Vagina (tissue), 2 donors: ENCODE results near the gene GPR158. TPM values are rescaled to one million over a fixed set of nuclear protein-coding genes. Genes with fewer than 3 reads are reported as not detected.

Experiments
- DNase-seq, 2 donors: peaks; one replicate each; pipeline ENCODE4 v3.0.0-alpha.2; 2017; ENCODE audit errors: extremely low spot score in 2 of 2
- H3K27ac ChIP-seq: fragments of 200-600 bp; sonication (generic); one replicate; pipeline ENCODE4 v1.5.1; 2019
- H3K27me3 ChIP-seq: fragments of 200-600 bp; sonication (generic); one replicate; pipeline ENCODE4 v1.5.1; 2019
- H3K36me3 ChIP-seq, 2 donors: fragments of 200-600 bp; sonication (generic); one replicate each; pipeline ENCODE4 v1.5.1; 2017 to 2019
- H3K4me1 ChIP-seq: fragments of 200-600 bp; sonication (generic); one replicate; pipeline ENCODE4 v1.5.1; 2019
- H3K4me3 ChIP-seq, 2 donors: fragments of 200-600 bp; sonication (generic); 1 replicate in 1 of 2; 2 replicates in 1 of 2; pipeline ENCODE4 v1.5.1; 2016 to 2019
- H3K9me3 ChIP-seq: fragments of 200-600 bp; sonication (generic); one replicate; pipeline ENCODE4 v1.5.1; 2019
- POLR2A ChIP-seq, 2 donors: fragments of 450-650 bp; IDR thresholded peaks; one replicate each; pipeline ENCODE4 v1.6.1; 2017; ENCODE audit warnings: antibody characterized with exemption in 2 of 2, mild to moderate bottlenecking in 2 of 2, moderate library complexity in 2 of 2
- POLR2AphosphoS5 ChIP-seq, 2 donors: sonication (generic); formaldehyde crosslinking; IDR thresholded peaks; one replicate each; pipeline ENCODE4 v1.9.0; 2017; ENCODE audit warnings: antibody characterized with exemption in 2 of 2, mild to moderate bottlenecking in 2 of 2, low read depth in 1 of 2; ENCODE audit not compliant: insufficient read depth in 1 of 2
- intact Hi-C: fragments of 100-400 bp; cut with DNase I; formaldehyde crosslinking; loops from one replicate; pipeline ENCODE4 v1.15.1; 2023
- total RNA-seq: library from RNA; depleted of rRNA; stranded (reverse); fragments of >200 nt; gene quantifications from one replicate; pipeline ENCODE4 v1.2.3, GENCODE V29; 2016
- TF ChIP-seq, protein P1 (sequence below), 3 experiments: fragments of 450-650 bp in 2 of 3; fragments of 200-600 bp in 1 of 3; sonication (generic) in 1 of 3; IDR thresholded peaks; one replicate each; pipeline ENCODE4 v1.5.1; 2017 to 2019; ENCODE audit warnings: antibody characterized with exemption in 3 of 3, mild to moderate bottlenecking in 2 of 3, moderate library complexity in 2 of 3

Gene GPR158
- total RNA-seq, 1 donor from 2014 or later: 0.49 TPM

DNA sequence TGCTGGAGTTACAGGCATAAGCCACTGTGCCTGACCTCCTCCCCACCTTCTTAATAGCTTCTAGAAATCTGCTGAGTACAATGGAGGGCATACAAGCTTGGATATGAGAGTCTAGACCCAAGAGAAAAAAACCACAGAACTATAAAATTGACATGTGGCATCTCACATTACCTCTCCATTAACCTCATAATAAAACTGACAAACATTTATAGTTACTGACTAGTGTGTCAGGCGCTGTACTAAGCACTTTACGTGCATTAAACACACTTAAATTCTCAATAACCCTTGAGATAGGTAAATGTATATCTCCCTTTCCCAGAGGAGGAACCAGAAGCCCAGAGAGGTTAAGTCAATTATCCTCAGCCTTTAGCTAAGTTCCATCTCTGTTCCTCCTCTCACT, 458.7 kb downstream of the GPR158 start:
- Histone ChIP-seq H3K27ac (no peak overlapping the region), H3K27me3 (no peaks in the 10 kb centered on the region), H3K4me1 (no peaks in the 10 kb centered on the region), H3K4me3 (no peak overlapping the region), H3K9me3 (no peaks in the 10 kb centered on the region), H3K36me3 (no peaks in the 10 kb centered on the region)
- no peak for DNase-seq
- intact Hi-C loops: no loop called here
- TF ChIP-seq POLR2AphosphoS5 (IDR thresholded peaks at IDR 0.05; ENCODE audit: insufficient read depth in 1 of 2, low read depth in 1 of 2) (no peak), POLR2A (IDR thresholded peaks at IDR 0.05) (no peak)
- TF ChIP-seq, protein P1, sequence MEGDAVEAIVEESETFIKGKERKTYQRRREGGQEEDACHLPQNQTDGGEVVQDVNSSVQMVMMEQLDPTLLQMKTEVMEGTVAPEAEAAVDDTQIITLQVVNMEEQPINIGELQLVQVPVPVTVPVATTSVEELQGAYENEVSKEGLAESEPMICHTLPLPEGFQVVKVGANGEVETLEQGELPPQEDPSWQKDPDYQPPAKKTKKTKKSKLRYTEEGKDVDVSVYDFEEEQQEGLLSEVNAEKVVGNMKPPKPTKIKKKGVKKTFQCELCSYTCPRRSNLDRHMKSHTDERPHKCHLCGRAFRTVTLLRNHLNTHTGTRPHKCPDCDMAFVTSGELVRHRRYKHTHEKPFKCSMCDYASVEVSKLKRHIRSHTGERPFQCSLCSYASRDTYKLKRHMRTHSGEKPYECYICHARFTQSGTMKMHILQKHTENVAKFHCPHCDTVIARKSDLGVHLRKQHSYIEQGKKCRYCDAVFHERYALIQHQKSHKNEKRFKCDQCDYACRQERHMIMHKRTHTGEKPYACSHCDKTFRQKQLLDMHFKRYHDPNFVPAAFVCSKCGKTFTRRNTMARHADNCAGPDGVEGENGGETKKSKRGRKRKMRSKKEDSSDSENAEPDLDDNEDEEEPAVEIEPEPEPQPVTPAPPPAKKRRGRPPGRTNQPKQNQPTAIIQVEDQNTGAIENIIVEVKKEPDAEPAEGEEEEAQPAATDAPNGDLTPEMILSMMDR (IDR thresholded peaks at IDR 0.05): no peak

DNA sequence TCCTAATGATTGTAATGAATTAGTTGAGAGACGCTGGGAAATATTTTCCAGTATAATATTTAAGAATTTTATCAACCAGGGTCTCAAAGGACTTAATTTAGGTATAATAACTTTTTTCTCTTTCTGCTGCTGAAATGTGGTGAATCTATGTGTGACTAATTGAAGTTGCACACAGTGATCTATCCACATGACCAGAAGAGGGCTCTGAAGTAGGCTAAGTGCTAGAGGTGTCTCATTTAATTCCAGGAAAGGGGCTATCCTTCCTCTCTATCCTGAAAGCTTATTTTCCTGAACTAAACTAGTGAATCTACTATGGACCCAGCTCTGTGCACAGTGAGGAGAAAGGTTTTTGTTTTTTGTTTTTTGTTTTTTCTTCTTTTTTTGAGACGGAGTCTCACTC, 464.8 kb downstream of the GPR158 start:
- intact Hi-C loops: no loop called here

DNA sequence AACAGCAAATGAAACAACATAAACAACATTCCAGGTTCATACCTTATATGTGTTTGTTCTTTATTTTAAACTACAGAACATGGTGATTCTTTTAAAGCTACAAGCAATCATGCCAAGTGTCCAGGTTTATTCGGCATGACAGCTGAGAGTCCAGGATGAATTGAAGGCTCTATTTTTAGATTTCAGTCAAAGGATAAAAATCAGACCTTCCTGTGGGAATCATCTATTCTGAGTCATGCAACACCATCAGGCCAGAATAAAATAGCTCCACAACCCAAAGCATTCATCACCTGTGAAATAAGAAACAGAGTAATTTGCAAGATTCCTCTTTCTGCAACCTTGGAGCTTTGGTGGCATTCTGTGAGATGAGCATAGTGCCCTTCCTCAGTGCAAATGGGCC, 466.8 kb downstream of the GPR158 start:
- TF ChIP-seq, protein P1 (IDR thresholded peaks at IDR 0.05): no peak
- no peak for TF ChIP-seq POLR2A (IDR thresholded peaks at IDR 0.05)

More for the DNA sequence above, 464.8 kb downstream of the GPR158 start:
- Histone ChIP-seq H3K27me3 (no peaks in the 10 kb centered on the region), H3K36me3 (no peaks in the 10 kb centered on the region), H3K4me1 (no peaks in the 10 kb centered on the region), H3K4me3 (no peak overlapping the region), H3K27ac (no peak overlapping the region), H3K9me3 (no peaks in the 10 kb centered on the region)
- no peak for TF ChIP-seq POLR2AphosphoS5 (IDR thresholded peaks at IDR 0.05; ENCODE audit: insufficient read depth in 1 of 2, low read depth in 1 of 2)
- TF ChIP-seq POLR2A (IDR thresholded peaks at IDR 0.05): no peak
- TF ChIP-seq, protein P1 (IDR thresholded peaks at IDR 0.05): no peak
- DNase-seq: no peak

DNA sequence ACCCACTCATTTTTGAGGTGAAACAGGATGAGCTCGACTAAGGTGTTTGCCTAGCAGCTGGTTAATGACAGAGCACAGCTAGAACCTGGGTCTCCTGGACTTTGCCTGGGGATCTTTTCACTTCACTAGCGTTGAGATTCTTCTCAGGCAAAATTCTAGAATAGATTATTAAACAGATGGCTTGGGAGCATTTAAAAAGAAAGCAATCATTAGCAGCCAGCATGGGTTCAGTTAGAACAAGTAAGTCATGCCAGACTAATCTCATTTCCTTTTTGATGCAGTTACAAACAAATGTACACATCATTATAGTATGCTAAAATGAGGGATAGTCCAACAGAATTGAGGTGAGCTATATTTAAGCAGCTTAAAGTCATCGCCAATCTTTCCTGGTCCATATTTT, 467.9 kb downstream of the GPR158 start:
- DNase-seq: no peak
- H3K4me3 ChIP-seq: no peak overlapping the region
- no peaks in the 10 kb centered on the region for H3K36me3 ChIP-seq
- no peaks in the 10 kb centered on the region for H3K9me3 ChIP-seq
- no peak for TF ChIP-seq POLR2A (IDR thresholded peaks at IDR 0.05)
- no peaks in the 10 kb centered on the region for H3K4me1 ChIP-seq
- intact Hi-C loops: no loop called here
- no peaks in the 10 kb centered on the region for H3K27me3 ChIP-seq
- no peak overlapping the region for H3K27ac ChIP-seq

More for the DNA sequence above, 466.8 kb downstream of the GPR158 start:
- Histone ChIP-seq H3K9me3 (no peaks in the 10 kb centered on the region), H3K27me3 (no peaks in the 10 kb centered on the region), H3K36me3 (no peaks in the 10 kb centered on the region), H3K27ac (no peak overlapping the region), H3K4me3 (no peak overlapping the region), H3K4me1 (no peaks in the 10 kb centered on the region)
- DNase-seq: no peak
- intact Hi-C loops: no loop called here

DNA sequence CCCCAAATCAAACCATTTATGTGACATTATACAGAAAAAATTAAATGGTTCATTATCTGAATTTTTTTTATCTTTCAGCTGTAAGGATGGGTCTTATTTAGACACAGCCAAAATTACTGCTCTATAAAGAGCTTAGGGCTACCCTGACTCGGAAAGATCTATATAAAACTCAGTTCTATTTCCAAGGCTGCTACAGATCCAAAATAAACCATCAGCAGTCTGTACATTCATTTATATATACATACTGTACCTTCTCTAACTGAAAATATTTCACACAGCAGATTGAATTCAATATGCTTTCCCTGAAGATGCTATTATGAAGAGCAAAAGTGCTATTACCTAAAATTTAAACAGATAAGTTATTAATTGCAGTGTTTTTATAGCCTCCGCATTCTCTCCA, 471.6 kb downstream of the GPR158 start:
- no peaks in the 10 kb centered on the region for H3K4me1 ChIP-seq
- no peak overlapping the region for H3K4me3 ChIP-seq
- H3K27ac ChIP-seq: no peak overlapping the region
- TF ChIP-seq POLR2AphosphoS5 (IDR thresholded peaks at IDR 0.05; ENCODE audit: insufficient read depth in 1 of 2, low read depth in 1 of 2): no peak
- no peak for TF ChIP-seq POLR2A (IDR thresholded peaks at IDR 0.05)
- TF ChIP-seq, protein P1 (IDR thresholded peaks at IDR 0.05): no peak
- H3K9me3 ChIP-seq: no peaks in the 10 kb centered on the region
- H3K27me3 ChIP-seq: no peaks in the 10 kb centered on the region
- no peaks in the 10 kb centered on the region for H3K36me3 ChIP-seq
- intact Hi-C loops: no loop called here
- no peak for DNase-seq

DNA sequence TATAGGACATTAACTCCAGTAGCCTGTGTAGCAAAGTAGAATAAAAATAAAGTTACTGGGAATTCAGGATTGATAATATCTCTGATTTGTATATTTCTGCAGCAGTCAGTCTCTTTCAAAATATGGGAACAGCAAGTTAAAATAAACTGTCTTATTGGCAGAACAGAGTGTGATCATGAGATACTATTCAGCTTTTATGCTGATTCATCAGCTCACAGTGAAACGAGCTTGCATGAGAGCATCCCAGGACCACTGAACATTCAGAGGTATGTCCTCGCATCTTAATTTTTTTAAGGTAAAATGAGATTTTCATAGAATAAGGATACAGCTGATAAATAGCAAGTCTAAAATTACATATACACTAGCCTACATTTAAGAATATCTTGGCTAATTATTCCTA, 476.7 kb downstream of the GPR158 start:
- no peak overlapping the region for H3K27ac ChIP-seq
- H3K27me3 ChIP-seq: no peaks in the 10 kb centered on the region
- TF ChIP-seq, protein P1 (IDR thresholded peaks at IDR 0.05): no peak
- TF ChIP-seq POLR2A (IDR thresholded peaks at IDR 0.05): no peak
- no peak for TF ChIP-seq POLR2AphosphoS5 (IDR thresholded peaks at IDR 0.05; ENCODE audit: insufficient read depth in 1 of 2, low read depth in 1 of 2)
- no peak for DNase-seq
- no peaks in the 10 kb centered on the region for H3K9me3 ChIP-seq
- H3K36me3 ChIP-seq: no peaks in the 10 kb centered on the region
- H3K4me3 ChIP-seq: no peak overlapping the region
- H3K4me1 ChIP-seq: no peaks in the 10 kb centered on the region
- intact Hi-C loops: no loop called here
